ENCODE results near the gene TLE3.

The TLE3 gene

DNA sequence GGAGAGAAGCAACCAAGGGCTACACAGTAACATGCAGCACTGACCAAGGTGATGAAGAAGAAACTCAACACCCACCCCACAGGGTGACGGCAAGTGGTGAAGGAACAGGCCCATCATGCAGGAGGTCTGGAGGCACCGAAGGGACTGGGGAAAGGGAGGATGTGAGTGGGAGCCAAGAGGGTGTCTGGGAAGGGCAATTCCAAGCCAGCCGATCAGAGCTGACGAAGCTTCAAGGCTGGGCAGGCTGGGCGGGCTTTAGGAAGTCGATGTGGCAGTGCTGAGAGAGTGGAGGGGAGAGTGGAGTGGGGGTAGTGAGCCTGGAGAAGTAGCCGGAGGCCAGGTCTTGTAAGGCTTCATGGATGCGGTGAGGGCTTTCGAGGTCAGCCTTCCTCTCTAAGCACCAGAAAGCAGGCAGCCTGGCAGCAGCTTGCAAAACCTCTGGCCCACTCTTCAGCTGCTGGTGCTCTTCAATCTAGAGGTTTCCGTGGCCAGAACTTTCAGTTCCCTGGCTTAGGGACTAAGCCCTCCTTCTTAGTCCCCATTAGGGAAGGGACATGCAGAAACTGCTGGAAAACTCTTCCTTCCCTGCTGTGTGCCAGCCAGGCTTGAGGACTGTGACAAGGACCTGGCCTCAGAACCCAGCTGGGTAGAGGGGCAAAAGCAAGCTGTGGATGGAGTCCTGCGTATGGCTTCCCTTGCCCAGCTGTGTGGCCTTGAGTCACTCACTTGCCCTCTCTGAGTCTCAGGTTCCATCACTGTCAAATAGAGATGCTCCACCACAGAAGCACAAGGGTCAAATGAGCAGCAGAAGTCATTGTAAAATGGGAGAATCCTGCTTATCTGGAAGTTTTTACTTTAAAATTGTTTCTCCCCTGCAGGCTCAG lies 72.1 kb downstream of the TLE3 start:
- no peak for DNase-seq

GRCh38 chr15:70024521-70024920 lies 73.2 kb downstream of the TLE3 start:
- DNase-seq = no peak

DNA sequence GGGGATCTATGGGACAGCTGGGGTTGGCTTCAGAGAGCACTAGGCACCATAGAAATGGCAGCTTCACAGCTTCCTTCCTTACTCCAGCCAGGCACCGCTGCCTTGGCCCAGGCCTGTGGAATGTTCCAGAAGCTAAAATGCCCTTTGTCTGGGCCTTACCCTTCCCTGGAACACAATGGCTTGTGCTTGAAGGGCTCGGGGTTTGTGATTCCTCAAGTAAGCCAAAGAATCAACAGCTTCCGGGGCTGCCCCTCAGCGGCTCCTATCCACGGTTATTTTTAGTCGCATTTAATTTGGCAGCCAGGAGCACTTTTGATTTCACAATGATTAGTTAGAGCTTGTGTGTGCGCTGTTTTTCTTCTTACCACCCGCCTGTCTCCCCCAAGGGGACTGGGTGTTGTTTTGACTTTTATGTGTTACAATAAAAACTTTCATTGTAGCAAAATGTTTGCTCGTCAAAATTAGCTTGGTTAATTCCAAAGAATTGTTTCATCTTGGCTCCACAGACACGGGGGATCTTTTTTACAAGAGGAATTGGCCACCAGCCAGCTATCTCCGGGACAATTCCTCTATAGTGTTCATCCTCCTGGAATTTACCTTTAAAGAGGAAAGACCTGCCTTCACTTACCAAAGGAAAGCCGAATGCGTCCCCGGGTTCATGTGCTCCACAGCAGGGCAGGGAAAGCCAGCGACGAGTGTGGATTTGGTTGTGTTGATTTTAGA lies 73.8 kb downstream of the TLE3 start:
- no peak for DNase-seq

DNA sequence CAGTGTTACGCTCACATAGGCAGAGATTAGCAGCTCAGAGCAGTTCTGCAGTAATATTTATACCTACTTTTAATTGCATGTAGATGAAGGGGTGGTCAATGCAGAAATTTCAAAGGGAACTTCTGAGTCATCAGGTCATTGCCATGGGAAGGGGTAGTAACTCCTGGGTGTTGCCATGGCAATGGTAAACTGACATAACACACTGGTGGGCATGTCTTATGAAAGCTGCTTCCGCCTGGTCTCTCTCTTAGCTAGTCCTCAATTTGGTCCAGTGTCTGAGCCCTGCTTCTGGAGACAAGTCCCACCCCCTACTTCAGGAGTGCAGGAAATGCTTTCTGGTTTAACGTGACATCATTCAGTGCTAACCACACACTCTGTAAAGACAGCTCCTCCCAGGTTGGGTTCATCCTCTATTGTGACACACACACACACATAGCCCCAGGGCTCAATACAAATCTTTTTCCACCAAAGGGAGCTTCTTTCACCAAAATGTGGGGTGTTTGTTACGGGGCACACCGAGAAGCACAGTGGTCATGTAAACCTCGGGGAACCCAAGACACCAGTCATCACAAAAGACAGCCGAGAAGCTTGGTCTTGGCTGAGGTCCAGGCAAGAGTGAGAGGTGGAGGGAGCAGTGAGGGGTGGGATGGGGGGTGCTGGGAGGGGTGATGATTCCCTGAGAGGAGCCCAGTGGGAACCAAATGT lies 74.5 kb downstream of the TLE3 start:
- DNase-seq = no peak

- DNase-seq = no peak
Observed at GRCh38 chr15:70020229-70020628, 77.5 kb downstream of the TLE3 start.

- DNase-seq = no peak
Observed at GRCh38 chr15:70018646-70019600, 78.8 kb downstream of the TLE3 start.

GRCh38 chr15:70017801-70018200 lies 79.9 kb downstream of the TLE3 start:
- peak; percentile 28 for DNase-seq

- DNase-seq = no peak
Observed at GRCh38 chr15:70017025-70017424, 80.7 kb downstream of the TLE3 start.

- DNase-seq = no peak
Observed at GRCh38 chr15:70016511-70016994, 81.2 kb downstream of the TLE3 start.

GRCh38 chr15:70014860-70015490 lies 82.7 kb downstream of the TLE3 start:
- no peak for DNase-seq

DNA sequence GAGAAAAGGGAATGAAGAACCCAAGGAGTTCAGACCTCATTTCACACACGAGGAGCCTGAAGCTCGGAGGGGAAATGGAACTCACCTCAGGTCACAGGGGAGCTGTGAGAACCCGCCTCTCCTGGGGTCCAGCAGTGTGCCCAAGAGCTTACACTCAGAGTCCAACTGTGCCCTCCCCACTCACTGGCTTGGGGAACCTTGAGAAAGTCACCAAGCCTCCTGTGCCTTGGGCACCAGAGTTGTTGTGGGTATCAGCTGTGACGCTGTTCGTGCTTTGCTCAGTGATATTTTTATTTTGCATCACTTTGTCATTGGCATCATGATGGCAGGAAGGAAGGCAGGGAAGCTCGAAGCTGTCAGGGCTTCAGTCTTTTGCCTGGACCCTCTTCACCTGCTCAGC lies 83.4 kb downstream of the TLE3 start:
- no peak for DNase-seq

DNA sequence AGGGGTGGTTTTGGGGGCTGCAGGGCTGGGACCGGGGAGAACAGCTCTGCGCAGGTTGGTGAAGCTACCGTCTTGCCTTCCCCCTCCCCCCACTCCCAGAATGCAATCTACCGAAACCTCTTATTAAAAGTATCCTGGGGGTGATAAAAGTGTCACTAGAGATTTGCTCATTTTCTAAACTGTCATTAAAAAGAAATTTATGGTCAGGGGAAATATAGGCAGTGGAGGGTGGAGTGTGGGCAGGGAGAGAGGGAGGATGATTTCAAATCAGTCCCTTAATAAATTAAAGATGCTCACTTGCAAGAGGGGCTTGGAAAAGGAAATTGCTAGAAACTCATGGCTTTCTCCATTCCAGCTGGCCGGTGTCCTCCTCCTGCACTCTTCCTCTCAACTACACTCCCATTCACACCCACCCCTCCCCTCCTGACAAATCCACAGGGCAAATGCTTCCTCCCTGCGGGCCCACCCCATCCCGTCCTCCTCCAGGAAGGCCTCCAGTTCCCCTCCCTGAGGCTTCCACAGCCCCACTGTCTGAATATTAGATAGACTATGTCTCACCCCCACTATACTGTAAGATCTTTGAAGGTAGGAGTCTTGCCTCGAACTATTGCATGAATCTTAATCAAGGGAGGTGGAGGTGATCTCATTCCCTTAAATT lies 83.9 kb downstream of the TLE3 start:
- DNase-seq = no peak

DNA sequence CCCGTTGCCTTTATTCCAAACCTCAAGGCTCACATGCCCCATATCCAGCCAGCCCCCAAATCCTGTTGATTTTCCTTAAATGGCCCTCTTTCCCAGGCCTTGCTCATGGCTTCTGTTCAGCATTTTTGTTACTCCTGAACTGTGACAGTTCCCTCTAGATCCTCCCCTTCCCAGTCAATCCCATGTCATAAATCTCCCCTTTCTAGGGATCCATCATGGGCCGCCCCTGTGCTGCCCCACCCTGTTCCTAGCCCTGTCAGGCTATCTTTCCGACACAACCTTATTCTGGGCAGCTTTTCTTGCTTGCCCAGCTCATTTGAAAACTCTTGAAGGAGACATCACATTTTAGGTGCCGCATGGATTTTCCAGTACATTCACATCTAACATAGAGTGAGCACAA lies 84.8 kb downstream of the TLE3 start:
- no peak for DNase-seq

GRCh38 chr15:70008697-70009290 lies 88.9 kb downstream of the TLE3 start:
- no peak for DNase-seq

GRCh38 chr15:70006259-70007147 lies 91.2 kb downstream of the TLE3 start:
- DNase-seq = peak; percentile 48

- no peak for DNase-seq
Observed at GRCh38 chr15:70004826-70005225, 92.9 kb downstream of the TLE3 start.

DNA sequence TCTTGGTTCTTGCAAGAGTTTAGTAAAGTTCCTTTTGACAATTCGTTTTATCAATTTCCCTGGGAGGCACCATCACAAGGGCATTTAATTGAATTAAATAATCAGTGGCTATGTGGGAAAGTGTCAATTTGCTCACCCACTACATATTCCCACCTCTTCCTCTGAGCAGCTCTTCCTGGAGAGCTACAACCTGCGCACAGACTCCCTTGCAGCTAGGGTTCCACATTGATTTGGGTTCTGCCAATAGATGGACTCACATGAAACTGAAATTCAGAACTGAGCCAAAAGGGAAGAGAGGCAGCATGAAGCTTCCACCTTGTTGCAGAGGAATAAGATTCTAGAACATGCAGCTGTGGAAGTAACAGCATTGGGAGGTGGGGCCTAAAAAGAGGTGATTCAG lies 94.8 kb downstream of the TLE3 start:
- no peak for DNase-seq

DNA sequence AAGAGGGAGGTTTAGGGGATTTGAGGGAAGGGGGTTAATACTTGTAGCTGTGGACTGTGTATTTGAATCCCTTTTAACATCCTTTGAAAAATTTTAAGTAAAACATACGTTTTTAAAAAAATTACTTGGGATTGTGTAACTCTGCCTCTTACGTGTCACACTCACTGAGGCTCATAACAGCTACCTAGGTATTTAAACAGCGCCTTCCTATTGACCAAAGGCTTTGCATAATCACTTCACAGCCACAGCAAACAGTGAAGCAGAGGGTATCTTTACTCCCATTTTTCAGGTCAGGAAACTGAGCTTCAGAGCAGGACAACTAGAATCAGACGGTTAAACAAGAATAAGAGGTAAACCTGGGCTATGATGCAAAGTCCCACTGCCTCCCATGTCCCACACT lies 95.9 kb downstream of the TLE3 start:
- DNase-seq = no peak

DNA sequence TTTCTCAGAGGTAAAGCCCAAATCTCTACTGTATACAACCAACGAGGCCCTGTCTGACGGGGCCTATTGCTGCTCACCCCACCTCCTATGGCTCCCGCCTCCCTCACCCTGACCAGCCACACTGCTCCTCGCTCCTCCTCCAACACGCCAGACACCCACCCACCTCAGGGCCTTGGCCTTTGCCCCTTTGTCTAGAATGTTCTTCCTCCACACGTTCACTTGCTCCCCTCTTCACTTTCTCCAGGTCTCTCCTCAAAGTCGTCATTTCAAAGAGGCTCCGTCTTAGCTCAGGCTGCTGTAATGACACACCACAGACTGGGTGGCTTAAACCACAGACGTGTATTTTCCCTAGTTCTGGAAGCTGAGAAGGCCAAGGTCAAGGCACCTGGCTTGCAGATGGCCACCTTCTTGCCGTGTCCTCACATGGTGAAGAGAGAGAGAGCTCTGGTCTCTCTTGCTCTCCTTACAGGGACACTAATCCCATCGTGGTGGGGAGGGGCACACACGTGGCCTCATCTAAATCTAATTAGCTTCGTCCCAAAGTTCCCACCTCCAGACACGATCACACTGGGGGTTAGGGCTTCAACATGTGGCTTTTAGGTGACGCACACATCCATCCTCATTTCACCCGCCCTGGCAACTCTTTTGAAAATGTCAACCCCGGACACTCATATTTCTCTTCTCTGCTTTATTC lies 98.2 kb downstream of the TLE3 start:
- no peak for DNase-seq

All from NCI-H526 treated with DMSO at 0.1 percent for 48 hours (cell line).